Mesodermal cell (in vitro differentiated cells): Measurements from ENCODE around the gene LONRF2.
"Not testable (repeated sequence)": the region's sequence is repeated elsewhere in the genome, so short reads cannot be mapped to it uniquely, and the experiment has no call there.

Source experiments
- H3K27ac ChIP-seq: 2 replicates; pipeline ENCODE4 v1.7.0; 2013; ENCODE audit warnings: mild to moderate bottlenecking, low read depth, low read length, moderate library complexity; ENCODE audit not compliant: severe bottlenecking
- H3K36me3 ChIP-seq: 2 replicates; pipeline ENCODE4 v1.7.1; 2013; ENCODE audit warnings: mild to moderate bottlenecking, low read length, moderate library complexity; ENCODE audit not compliant: control insufficient read depth, insufficient read depth
- H3K4me1 ChIP-seq: one replicate; pipeline ENCODE4 v1.7.1; 2013; ENCODE audit warnings: mild to moderate bottlenecking, low read length; ENCODE audit not compliant: insufficient read depth, control insufficient read depth, poor library complexity, severe bottlenecking
- H3K4me3 ChIP-seq: 2 replicates; pipeline ENCODE4 v1.7.0; 2013; ENCODE audit warnings: low read length, control low read depth, mild to moderate bottlenecking; ENCODE audit not compliant: insufficient read depth, poor library complexity, severe bottlenecking; ENCODE audit errors: extremely low read depth
- H3K9me3 ChIP-seq: 2 replicates; pipeline ENCODE4 v1.7.1; 2013; ENCODE audit warnings: mild to moderate bottlenecking, low read length, moderate library complexity; ENCODE audit not compliant: control insufficient read depth
- WGBS, 2 experiments: methylation state at CpG; one replicate each; pipeline ENCODE4 v1.1.5; 2013; ENCODE audit warnings: missing lambda C conversion rate in 2 of 2; ENCODE audit not compliant: insufficient coverage in 2 of 2; 5-methylcytosine and 5-hydroxymethylcytosine counted together

The LONRF2 gene

GRCh38 chr2:100253786-100254185, 68.5 kb downstream of the LONRF2 start:
- no peak overlapping the region for H3K4me3 ChIP-seq
- 100% methylated on average over 1 of the region's 5 CpGs; no CpG with 5 or more reads in 1 of the 2 experiments for WGBS, 2 experiments

GRCh38 chr2:100252811-100253698, 69.2 kb downstream of the LONRF2 start:
- Histone ChIP-seq H3K36me3 (no peaks in the 10 kb centered on the region), H3K27ac (no peak overlapping the region), H3K4me1 (peaks cover 2% of the 10 kb centered on the region), H3K4me3 (no peak overlapping the region), H3K9me3 (no peaks in the 10 kb centered on the region)
- 88 to 92% methylated on average over 15 of the region's 17 CpGs for WGBS, 2 experiments

More at GRCh38 chr2:100253786-100254185, 68.5 kb downstream of the LONRF2 start:
- Histone ChIP-seq H3K27ac (no peak overlapping the region), H3K36me3 (no peaks in the 10 kb centered on the region), H3K4me1 (peaks cover 2% of the 10 kb centered on the region), H3K9me3 (no peaks in the 10 kb centered on the region)

GRCh38 chr2:100250645-100251044, 71.7 kb downstream of the LONRF2 start:
- Histone ChIP-seq H3K4me1 (peaks cover 2% of the 10 kb centered on the region), H3K36me3 (no peaks in the 10 kb centered on the region), H3K4me3 (no peak overlapping the region), H3K27ac (no peak overlapping the region), H3K9me3 (no peaks in the 10 kb centered on the region)
- 92 to 93% methylated on average over 9 of the region's 9 CpGs for WGBS, 2 experiments

- no peak overlapping the region for H3K27ac ChIP-seq
- H3K9me3 ChIP-seq: no peaks in the 10 kb centered on the region
- 83 to 89% methylated on average over 1 to 2 of the region's 5 CpGs for WGBS, 2 experiments
- no peak overlapping the region for H3K4me3 ChIP-seq
- no peaks in the 10 kb centered on the region for H3K36me3 ChIP-seq
- peaks cover 2% of the 10 kb centered on the region for H3K4me1 ChIP-seq
These were observed 73.3 kb downstream of the LONRF2 start for GRCh38 chr2:100248971-100249370.

- WGBS, 2 experiments: 78 to 91% methylated on average over 8 to 9 of the region's 9 CpGs
These were observed 73.7 kb downstream of the LONRF2 start for GRCh38 chr2:100248556-100248955.

GRCh38 chr2:100248044-100248330, 74.3 kb downstream of the LONRF2 start:
- H3K36me3 ChIP-seq: no peaks in the 10 kb centered on the region
- 87% methylated on average over 2 of the region's 4 CpGs; no CpG with 5 or more reads in 1 of the 2 experiments for WGBS, 2 experiments
- no peak overlapping the region for H3K27ac ChIP-seq
- H3K4me3 ChIP-seq: no peak overlapping the region
- peaks cover 2% of the 10 kb centered on the region for H3K4me1 ChIP-seq
- no peaks in the 10 kb centered on the region for H3K9me3 ChIP-seq

More at GRCh38 chr2:100248556-100248955, 73.7 kb downstream of the LONRF2 start:
- H3K36me3 ChIP-seq, H3K9me3 ChIP-seq, H3K4me1 ChIP-seq, H3K4me3 ChIP-seq, H3K27ac ChIP-seq: not testable (repeated sequence)

- H3K27ac ChIP-seq: no peak overlapping the region
- no peaks in the 10 kb centered on the region for H3K9me3 ChIP-seq
- H3K36me3 ChIP-seq: no peaks in the 10 kb centered on the region
- no peak overlapping the region for H3K4me3 ChIP-seq
- WGBS, 2 experiments: 89 to 92% methylated on average over 10 to 12 of the region's 14 CpGs
- H3K4me1 ChIP-seq: peaks cover 2% of the 10 kb centered on the region
These were observed 74.9 kb downstream of the LONRF2 start for GRCh38 chr2:100247256-100248043.

- WGBS, 2 experiments: 77 to 82% methylated on average over 27 of the region's 28 CpGs
- Histone ChIP-seq H3K36me3 (no peaks in the 10 kb centered on the region), H3K9me3 (no peaks in the 10 kb centered on the region), H3K4me1 (peaks cover 2% of the 10 kb centered on the region), H3K4me3 (no peak overlapping the region), H3K27ac (no peak overlapping the region)
These were observed 75.8 kb downstream of the LONRF2 start for GRCh38 chr2:100246163-100247145.

- WGBS, 2 experiments: 90 to 95% methylated on average over 4 of the region's 4 CpGs
- no peaks in the 10 kb centered on the region for H3K9me3 ChIP-seq
- peaks cover 2% of the 10 kb centered on the region for H3K4me1 ChIP-seq
- no peaks in the 10 kb centered on the region for H3K36me3 ChIP-seq
- no peak overlapping the region for H3K4me3 ChIP-seq
- H3K27ac ChIP-seq: no peak overlapping the region
These were observed 76.6 kb downstream of the LONRF2 start for GRCh38 chr2:100245681-100246080.
